Muscle of arm (tissue), 12 donors: ENCODE results near the gene C2orf68. TPM values are rescaled to one million over a fixed set of nuclear protein-coding genes. Genes with fewer than 3 reads are reported as not detected.
A peak's percentile ranks its signal among the peaks of the same experiment; 100 is the strongest.
"Not testable (repeated sequence)": the region's sequence is repeated elsewhere in the genome, so short reads cannot be mapped to it uniquely, and the experiment has no call there.

Experiments used
- DNase-seq: peaks from one replicate; pipeline ENCODE4 v3.0.0-alpha.2; 2013
- polyA plus RNA-seq, 12 donors: library from polyadenylated mRNA; unstranded; fragments of 120-200 nt; gene quantifications; one replicate each; pipeline ENCODE4 v1.2.1, GENCODE V29; 2013; ENCODE audit not compliant: insufficient read length in 12 of 12

The C2orf68 gene
- polyA plus RNA-seq, 12 donors, result 41.0 to 2,776 (median 53.5) TPM

DNA sequence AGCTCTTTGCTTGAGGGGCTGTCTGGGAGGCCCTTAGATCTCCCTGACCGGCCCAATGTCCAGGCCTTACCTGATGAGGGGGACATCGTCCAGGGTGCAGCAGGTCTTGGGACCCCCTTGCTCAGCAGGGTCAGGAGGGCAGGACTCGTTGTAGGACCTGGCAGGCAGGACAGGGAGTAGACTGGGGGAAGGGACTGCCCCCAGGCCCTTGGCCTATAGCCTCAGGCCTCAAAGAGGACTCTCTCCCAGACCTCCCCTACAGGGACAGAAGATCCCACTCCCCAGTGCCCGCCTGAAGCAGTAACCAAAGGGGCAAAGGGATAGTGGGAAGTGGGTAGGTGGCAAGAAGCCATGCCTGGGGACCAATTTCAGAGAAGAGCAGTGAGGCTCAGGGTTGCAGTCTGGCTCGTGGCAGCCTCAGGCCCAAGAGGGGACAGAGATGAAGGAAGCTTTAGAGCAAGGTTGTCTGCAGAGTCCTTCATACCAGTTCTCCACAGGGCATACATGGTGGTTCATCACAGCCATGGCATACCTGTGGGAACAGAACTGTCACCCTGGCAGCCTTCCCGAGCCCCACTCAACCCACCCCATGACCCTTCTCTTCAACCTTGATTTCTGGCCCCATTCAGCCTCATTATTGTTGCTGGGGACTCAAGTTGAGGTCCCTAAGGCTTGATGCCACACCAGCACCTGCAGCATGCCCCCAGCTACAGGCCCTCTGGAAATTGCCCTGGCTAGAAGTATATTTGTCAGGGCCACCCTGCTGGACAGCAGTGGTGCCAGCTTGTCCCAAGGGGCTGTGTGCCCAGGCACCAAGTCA is 10.7 kb downstream of the C2orf68 start:
- DNase-seq, result no peak

DNA sequence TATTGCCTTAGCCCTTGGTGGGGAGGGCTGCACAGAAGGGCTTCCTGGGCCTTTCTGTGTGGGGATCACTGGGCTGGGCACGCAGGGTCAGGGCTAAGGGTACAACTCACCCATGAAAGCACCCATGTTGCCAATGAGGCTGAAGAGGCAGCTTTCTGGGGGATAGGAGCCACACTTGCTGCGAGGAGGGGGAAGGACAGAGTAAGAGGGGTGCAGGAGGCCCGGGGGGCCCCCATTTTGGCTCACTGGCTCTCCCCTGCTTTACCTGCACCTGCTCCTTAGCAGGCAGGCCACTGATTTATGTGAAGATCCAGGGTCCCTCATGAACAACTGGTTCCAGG is 11.7 kb downstream of the C2orf68 start:
- DNase-seq, result no peak

DNA sequence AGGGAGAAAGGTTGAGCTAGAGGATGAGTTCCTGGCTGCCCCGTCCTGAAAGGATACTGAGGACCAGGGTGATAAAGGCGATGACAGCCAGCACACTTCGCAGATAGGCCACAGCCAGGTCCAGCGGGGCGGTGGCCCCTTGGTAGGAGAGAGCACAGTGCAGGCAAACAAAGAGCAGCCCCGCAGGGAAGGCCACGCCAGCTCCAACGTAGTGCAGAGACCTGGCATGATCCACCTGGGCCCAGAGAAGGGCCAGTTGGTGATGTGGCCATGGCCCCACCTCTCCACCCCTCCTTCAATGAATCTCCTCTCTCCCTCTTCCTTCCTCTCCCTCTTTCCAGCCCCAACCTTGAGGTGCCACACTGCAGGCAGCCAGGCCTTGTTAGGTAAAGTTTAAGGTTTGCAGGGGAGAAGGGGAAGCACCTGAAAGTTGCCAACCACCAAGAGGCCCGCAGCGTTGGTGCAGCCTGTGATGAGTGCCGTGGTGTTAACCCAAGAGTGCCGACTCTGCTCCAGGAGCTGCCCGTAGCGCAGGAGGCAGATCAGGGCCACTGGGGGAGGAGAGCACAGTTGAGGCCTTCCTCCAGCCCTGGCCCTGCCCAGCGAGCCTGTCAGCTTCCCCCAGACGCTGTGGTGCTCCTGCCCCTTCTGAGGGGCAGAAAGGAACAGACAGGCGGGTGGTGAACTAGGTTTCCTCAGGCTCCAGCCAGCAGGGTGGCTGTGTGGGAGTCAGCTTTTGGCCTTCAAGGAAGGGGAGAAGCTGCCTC is 12.2 kb downstream of the C2orf68 start:
- no peak for DNase-seq

DNA sequence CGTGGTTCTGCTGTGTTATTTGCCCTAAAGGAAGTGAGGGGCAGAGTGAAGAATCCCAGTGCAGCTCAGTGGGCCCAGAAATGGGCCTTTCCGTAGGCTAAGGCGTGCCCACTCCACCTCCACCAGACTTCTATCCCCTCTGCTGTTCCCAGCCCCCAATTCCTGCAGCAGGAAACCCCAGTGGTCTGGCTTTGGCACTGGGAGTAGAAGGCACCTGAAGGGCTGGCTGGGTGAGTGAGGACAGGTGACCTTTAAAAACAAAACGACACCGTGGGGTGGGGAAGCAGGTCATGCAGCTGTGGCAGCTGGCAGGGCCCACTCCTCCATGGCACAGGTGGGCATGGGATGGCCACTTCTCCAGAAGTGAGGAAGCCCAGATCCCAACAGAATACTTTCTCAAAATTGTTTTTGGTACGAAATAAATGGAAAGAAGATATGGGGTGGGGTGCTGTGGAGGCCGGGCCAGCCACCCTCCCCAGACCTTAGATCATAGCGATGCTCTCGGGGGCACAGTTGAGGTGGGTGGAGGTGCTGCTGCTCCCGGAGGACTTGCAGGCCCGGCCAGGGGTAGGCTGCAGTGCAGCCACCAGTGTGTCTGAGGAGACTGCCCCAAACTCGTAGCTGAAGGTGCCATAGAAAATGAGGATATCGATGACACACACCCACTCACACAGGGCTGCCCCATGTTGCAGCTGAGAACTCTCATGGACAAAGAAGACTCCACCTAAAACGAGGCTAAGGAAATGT is 13.1 kb downstream of the C2orf68 start:
- DNase-seq, result no peak

DNA sequence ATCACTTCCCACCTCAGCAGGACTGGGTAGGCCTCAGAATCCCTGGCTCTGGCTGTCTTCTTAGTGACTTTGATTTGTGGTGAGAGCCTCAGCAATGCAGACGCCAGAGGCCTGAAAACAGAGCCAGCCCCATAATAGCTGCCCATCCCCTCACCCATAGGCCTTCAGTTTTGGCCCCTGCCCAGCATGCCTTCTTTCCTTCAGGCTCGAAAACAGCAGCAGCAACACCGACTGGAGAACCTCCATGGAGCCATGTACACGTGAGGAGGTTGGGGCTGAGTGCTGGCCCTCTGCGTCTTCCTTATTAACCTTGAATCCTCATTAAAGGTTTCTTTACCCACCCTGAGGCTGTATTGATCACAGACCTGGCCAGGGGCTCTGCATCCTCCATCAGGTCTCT is 14.6 kb downstream of the C2orf68 start:
- no peak for DNase-seq

DNA sequence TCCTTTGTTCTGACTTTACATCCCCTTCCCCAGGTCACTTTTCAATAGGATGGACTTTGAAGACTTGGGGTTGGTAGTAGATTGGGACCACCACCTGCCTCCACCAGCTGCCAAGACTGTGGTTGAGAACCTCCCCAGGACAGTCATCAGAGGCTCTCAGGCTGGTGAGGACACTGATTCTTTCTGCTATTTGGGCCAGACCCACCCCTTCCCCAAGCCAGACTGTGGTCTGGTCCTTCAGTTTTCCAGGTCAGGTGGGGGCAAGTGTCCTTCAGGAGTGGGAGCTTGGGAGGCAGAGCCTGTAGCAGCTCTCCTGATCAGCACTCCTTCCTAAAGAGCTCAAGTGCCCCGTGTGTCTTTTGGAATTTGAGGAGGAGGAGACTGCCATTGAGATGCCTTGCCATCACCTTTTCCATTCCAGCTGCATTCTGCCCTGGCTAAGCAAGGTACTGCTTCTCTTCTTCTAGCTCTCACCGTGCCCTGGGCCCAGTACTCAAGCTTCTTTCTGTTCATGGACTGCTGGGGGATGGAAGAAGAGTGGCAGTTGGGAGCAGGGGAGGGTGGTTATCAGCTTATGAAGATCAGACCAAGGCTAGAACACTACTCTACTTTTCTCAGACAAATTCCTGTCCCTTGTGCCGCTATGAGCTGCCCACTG is 15.3 kb downstream of the C2orf68 start:
- DNase-seq, result no peak

DNA sequence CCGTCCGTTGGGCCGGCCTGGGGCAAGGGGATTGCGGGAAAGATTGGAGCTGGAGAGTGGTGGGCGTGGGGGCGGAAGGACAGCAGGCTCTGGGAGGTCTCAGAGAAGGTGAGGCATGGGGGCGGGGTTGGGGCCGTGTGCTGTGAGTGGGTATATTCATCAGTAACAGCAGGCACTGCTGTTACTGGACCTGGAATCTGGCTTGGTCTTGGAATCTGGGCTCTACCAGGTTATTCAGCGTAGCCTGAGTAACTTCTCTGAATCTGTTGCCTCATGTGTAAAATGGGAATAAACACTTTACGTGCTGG is 15.9 kb downstream of the C2orf68 start:
- DNase-seq, result no peak

DNA sequence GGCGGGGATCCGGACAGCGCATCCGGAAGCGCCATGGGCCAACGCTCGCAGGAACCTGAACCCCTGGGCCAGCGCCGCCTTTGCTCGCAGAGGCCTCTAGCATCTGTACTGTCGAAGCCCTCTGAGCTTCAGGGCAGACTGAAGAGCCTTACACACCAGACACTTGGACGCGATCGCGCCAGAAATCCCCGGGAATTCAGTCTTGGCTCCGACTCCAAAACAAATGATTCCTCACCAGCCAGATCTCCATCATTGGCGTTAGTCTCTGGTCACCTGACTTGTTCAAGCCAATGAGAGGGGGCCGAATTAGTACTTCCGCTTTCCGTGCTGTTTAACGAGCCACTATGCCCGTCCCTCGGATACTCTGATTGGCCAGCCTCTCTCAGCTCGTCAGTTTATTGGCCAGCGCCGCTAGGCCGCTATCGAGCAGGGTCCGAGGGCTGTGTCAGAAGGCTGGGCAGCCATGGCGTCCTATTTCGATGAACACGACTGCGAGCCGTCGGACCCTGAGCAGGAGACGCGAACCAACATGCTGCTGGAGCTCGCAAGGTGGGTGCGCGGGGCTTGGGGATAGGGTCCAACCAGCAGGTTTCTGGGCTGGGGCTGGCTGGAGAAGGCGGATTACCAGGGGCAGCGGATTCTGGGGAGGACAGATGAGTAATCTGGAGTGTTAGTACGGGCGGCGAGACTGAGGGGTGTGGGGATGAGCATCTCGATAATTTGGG is 16.4 kb downstream of the C2orf68 start, which contains the start of gene RNF181:
RNF181 (plus strand) TSS at position 445 of the 725 bp plus-strand sequence; CDS start at position 464, 19 bp downstream.
- peak; percentile 98 for DNase-seq

DNA sequence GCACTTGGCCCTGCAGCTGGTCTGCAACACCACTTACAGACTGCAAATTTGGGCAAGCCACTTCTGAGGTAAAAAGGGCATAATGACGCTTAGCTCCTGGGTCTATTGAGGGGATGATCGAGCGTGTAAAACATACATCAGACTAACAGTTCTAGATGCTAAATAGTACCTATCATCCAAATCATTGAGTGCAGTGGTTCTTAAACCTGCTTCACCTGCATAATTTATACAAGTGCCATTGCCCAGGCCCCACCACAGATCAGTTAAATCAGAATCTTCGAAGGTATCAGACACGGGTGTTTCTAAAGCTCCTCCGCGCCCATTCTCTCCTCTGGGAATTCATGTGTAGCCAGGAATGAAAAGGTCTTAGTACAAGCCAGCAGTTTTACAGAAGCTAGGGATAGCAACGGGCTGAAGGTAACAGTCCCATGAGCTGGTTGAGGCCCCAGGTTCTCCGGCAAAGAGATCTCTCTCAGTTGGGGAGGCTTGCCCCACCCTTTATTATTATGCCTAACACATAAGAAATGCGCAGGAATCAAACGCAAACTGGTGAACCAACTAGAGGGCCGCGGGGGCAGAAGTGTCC is 17.1 kb downstream of the C2orf68 start:
- no peak for DNase-seq

DNA sequence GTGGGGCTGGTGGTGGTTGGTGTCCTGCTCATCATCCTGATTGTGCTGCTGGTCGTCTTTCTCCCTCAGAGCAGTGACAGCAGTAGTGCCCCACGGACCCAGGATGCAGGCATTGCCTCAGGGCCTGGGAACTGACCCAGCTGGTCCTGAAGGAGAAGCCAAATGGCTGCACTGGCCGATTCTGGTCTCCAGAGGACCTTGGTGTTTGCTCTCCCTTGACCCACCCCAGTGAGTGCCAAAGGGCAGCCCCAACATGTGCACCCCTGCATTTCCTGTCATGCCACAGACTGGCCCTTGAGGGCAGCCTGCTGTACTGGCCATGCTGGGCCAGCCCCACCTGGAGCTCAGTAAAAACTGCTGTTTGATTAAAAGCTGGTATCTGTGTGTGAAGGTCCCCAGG is 18.8 kb downstream of the C2orf68 start:
- no peak for DNase-seq

DNA sequence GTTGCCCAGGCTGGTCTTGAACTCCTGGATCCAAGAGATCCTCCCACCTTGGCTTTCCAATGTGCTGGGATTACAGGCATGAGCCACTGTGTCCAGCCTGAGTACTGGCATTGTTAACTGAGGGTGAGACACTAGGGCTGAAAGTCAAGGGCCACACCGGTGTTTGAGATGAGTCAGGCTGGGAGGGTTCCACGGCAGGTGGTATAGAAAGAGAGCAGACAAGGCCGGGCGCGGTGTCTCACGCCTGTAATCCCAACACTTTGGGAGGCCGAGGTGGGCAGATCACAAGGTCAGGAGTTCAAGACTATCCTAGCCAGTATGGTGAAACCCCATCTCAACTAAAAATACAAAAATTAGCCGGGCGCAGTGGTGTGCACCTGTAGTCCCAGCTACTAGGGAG is 19.6 kb downstream of the C2orf68 start:
- not testable (repeated sequence) for DNase-seq

DNA sequence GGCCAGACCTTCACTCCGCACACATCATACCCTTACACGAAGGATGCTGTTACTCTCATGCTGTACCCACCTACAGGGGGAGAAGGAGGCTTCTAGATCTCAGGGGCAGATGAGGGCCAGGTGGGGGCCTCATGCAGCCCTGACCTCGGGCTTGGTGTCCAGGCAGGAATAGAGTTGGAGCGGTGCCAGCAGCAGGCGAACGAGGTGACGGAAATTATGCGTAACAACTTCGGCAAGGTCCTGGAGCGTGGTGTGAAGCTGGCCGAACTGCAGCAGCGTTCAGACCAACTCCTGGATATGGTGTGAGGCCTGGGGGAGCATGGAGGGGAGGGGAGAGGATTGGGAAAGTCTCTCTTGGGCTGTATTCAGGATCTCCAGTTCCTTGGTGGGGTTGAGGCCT is 20.3 kb downstream of the C2orf68 start:
- no peak for DNase-seq

DNA sequence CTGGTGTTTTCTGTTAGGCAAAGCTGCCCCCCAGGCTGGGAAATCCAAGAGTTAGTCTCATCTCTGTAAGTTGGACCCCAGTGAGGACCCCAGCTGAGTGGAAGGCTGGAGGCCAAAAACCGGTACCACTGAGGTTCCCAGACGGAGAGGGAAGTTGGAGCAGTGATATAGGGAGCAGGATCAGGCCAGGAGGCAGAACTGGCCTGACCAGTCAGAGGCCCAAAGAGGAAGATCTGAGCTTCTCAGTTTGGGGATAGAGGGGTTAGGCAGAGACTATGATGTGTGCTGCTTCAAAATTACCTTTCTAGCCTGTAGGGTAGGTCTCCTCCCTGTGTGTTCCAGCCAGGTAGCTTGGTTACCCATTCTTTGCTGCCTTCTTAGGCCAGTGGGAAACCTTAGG is 20.9 kb downstream of the C2orf68 start:
- no peak for DNase-seq

DNA sequence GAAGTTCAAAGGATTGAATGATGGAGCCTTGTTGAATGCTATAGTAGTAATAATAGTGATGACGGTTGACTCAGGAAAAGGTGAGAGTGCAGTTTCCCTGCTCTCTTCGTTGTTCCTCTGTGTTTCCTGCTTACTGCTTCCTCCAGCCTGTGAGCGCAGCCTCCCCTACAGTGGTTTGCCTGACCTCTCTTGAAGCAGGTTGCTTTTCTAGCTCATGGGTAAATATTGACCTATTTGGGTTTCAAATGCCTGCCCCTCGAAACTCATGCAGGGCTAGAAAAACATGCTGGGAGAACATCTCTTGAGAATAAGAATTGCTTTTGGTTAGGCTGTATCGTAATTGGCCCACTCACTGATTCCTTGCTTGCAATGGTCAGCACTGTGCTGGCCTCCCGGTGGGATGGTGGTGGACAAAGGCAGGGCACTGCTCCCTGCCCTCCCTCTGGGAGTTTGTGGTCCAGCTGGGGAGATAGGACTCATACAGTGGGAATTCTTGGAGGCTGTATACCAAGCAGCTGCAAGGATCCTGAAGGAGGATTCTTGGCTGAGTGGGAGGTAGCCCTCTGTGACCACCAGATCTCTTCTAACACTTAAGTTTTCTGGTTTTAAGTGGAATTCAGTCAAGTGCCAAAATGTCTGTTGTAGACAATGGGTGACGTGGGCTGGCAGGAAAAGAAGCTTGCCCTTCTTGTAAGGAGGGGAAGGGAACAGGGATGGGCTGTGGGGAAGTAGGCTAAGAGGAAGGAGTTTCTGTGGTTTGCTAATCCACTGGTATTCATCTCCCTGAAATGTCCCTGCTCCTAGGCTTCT is 21.7 kb downstream of the C2orf68 start:
- no peak for DNase-seq

DNA sequence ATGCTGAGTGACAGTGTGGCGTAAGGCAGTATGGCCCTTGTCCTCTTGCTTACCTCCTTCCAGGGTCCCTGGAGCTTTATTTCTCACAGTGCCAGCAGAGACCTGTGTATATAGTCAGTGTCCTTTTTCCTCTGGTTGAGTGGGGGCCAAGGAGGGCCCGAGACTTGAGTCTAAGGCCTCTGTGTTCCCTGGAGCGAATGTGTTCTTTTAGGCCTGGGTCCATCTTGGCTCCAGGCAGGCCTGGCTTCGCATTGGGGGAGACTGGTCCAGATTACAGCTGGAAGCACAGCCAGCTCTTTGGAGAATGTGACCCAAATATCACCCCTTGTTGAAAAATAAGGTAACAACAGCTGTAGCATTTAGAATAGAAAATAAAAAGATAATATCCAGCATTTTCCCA is 22.7 kb downstream of the C2orf68 start:
- no peak for DNase-seq

DNA sequence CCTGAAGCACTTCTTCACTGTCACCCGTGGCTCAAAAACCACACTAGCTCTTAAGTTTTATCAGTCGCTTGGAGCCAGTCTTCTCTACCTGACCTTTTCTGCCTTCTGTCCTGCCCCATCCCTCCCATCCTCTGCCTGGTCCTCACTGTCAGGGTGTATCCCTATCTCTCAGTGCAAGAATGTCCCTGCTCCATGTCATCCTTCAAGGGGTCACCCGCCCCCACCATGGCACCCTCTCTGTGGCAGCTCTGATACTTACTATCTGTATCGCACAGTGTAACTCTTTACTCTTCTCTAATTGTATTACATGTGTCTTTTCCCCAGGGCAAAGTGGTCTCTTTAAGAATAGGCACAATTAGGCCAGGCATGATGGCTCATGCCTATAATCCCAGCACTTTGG is 23.2 kb downstream of the C2orf68 start:
- DNase-seq, result no peak

DNA sequence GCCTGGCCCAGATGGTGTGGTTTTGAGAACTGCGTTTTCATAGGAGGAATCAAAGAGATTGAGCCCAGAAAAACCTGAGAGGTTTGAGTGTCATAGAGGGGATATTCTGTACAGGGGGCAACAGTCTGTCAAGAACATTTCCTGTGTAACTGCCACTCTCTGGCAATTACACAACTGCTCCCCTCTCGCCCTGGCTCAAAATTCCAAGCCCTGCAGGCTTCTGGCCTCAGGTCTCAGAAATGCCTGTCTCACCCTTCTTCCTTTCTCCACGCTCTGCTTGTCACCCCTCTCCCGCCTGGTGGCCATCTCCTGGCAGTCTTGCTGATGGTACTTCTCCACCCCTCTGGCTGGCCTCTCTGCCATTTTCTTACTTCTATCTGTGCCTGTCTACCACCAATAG is 23.6 kb downstream of the C2orf68 start:
- DNase-seq, result no peak

DNA sequence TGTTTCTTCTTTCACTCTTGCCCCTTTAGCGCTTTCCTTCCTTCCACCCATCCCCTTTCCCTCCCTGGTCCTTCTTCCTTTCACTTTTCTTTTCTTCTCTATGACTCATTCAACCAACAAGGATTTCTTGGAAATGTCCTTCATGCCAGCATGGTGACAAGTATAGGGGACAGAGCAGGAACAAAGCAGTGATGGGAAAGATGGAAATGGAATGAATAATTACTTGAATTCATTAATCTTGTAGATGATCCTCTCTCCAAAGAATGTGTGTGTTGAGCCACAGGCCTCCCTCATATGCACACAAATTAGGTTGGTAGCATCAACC is 26.1 kb downstream of the C2orf68 start:
- DNase-seq, result no peak

DNA sequence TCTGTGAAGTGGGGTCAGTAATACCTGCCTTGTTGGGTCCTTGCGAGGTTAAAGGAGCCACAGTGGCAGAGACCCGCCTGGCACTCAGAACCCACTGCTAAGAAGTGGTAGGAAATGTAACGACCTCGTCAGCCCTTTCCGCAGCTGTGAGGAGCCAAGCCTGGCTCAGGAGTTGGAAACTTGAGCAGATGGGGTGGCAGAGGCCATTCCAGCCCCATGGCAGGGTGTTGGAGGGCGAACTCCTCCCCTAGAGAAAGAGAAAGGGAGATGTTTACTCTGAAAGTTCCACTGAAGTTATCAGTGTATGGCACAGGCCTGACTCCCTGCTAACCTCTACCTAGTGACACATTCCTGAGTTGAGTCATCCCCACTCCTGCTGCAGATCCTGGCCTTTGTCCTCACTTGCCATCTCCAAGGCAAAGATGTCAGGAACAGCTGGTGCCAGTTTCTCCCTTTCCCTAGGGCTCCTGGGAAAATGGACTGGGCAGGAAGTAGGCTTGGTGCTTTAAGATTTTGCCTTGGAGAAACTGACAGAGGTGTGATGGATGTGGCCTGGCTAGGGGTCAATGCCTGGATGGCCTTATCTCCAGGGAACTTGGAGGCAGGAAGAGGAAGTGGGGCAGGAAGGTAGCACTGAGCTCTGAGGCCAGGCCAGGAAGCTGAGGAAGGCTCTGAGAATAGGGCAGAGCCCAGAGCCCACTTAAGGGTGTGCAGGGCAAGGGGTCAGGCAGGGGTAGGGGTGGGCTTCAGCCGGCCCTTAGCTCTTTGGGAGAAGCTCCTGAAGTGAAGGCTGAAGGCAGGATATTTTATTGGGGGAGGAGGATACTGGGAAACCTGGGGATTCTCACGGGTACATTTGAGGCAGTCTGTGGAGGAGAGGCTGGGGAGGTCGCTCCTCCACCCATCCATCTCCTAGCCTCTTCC is 26.7 kb downstream of the C2orf68 start:
- no peak for DNase-seq
